HepG2 (cell line): ENCODE data around the gene NCAPG. TPM values are rescaled to one million over a fixed set of nuclear protein-coding genes. Genes with fewer than 3 reads are reported as not detected.
A peak's percentile ranks its signal among the peaks of the same experiment; 100 is the strongest.

Experiments
- ATAC-seq: fragments of 200-7000 bp; cut with Tn5 transposase; 3 replicates; pipeline ENCODE4 v1.9.1; 2020; ENCODE audit warnings: mild to moderate bottlenecking, moderate library complexity
- BruUV-seq: library from RNA; stranded (reverse); fragments of 400-500 nt; replicated peaks from 2 replicates; lab custom pipeline; 2021; lab: Mats Ljungman, UMichigan
- CTCF ChIA-PET: fragments of 300-600 bp; formaldehyde crosslinking; extraction: SDS; loops from one replicate; lab custom pipeline; 2021; ENCODE audit warnings: low total read pairs, inconsistent platforms, low intra/inter-chr PET ratio; lab: Yijun Ruan, JAX
- POLR2A ChIA-PET: fragments of 350-600 bp; sonication (Branson Sonifier 250); formaldehyde crosslinking; loops from one replicate; lab custom pipeline; 2020; ENCODE audit warnings: antibody characterized with exemption, inconsistent platforms; lab: Yijun Ruan, JAX
- DNase-seq: peaks from one replicate; pipeline ENCODE4 v3.0.0-alpha.2; 2015; ENCODE audit warnings: low spot score
- FAIRE-seq: peaks from 3 replicates; lab custom pipeline; 2011; peaks lifted over from hg19 to GRCh38; lab: Jason Lieb, UNC
- H2AFZ ChIP-seq: one replicate; pipeline ENCODE4 v1.6.1; 2011; ENCODE audit warnings: low read length, inconsistent platforms
- H3K27ac ChIP-seq: fragments of 300-600 bp; 3 replicates; pipeline ENCODE4 v1.8.0; 2011; ENCODE audit warnings: mixed run types, mild to moderate bottlenecking, mixed read lengths, low read length, inconsistent platforms; ENCODE audit not compliant: insufficient read depth; ENCODE audit errors: extremely low read length
- H3K27me3 ChIP-seq, 2 experiments: fragments of 200-600 bp in 1 of 2; 2 replicates in 1 of 2; 3 replicates in 1 of 2; pipeline versions ENCODE4 v1.6.0 to v1.8.0; 2011; ENCODE audit warnings: low read length in 2 of 2, mild to moderate bottlenecking in 2 of 2, moderate library complexity in 2 of 2, inconsistent platforms in 1 of 2; ENCODE audit not compliant: insufficient read depth in 2 of 2, control insufficient read depth in 1 of 2
- H3K36me3 ChIP-seq, 2 experiments: fragments of 200-600 bp in 1 of 2; replicated peaks in 1 of 2; 2 replicates in 1 of 2; 3 replicates in 1 of 2; pipeline versions ENCODE4 v1.5.1 to v1.8.0; 2011; ENCODE audit warnings: low read length in 2 of 2, inconsistent platforms in 1 of 2; ENCODE audit not compliant: insufficient read depth in 2 of 2, control insufficient read depth in 1 of 2
- H3K4me1 ChIP-seq: 2 replicates; pipeline ENCODE4 v1.5.1; 2012; ENCODE audit warnings: low read length, inconsistent platforms; ENCODE audit not compliant: insufficient read depth
- H3K4me2 ChIP-seq: 2 replicates; pipeline ENCODE4 v1.6.0; 2011; ENCODE audit warnings: low read depth, low read length, inconsistent platforms
- H3K4me3 ChIP-seq, 3 experiments: fragments of 200-600 bp in 1 of 3; sonication (generic), shearing (Covaris generic) in 1 of 3; replicated peaks in 1 of 3; 2 replicates each; pipeline ENCODE4 v1.5.1; 2011 to 2016; ENCODE audit warnings: low read length in 3 of 3, inconsistent platforms in 2 of 3, low read depth in 2 of 3, mild to moderate bottlenecking in 2 of 3, control low read depth in 1 of 3, mixed read lengths in 1 of 3; ENCODE audit not compliant: insufficient read depth in 1 of 3
- H3K79me2 ChIP-seq: one replicate; pipeline ENCODE4 v1.6.1; 2011; ENCODE audit warnings: low read length, inconsistent platforms; ENCODE audit not compliant: insufficient read depth
- H3K9ac ChIP-seq: 2 replicates; pipeline ENCODE4 v1.6.0; 2011; ENCODE audit warnings: mild to moderate bottlenecking, low read depth, low read length, inconsistent platforms; ENCODE audit not compliant: insufficient read depth
- H3K9me3 ChIP-seq: 2 replicates; pipeline ENCODE4 v1.5.1; 2012; ENCODE audit warnings: mild to moderate bottlenecking, low read length
- H4K20me1 ChIP-seq: 2 replicates; pipeline ENCODE4 v1.6.0; 2011; ENCODE audit warnings: inconsistent platforms, mild to moderate bottlenecking, low read length, moderate library complexity; ENCODE audit not compliant: insufficient read depth
- CAMTA2 ChIP-seq: sonication (generic); formaldehyde crosslinking; IDR thresholded peaks from 2 replicates; pipeline ENCODE4 v1.4.0; 2020; ENCODE audit warnings: mild to moderate bottlenecking, missing genetic modification reagents, borderline replicate concordance
- HDAC2 ChIP-seq: sonication (generic); formaldehyde crosslinking; IDR thresholded peaks from 2 replicates; pipeline ENCODE4 v1.4.0; 2020; ENCODE audit warnings: missing genetic modification reagents
- MAFF ChIP-seq: IDR thresholded peaks from 2 replicates; pipeline ENCODE4 v1.6.1; 2011; ENCODE audit warnings: low read depth, low read length, improper control_type of control experiment
- MAFK ChIP-seq, 2 experiments: IDR thresholded peaks in 1 of 2; conservative IDR thresholded peaks in 1 of 2; 2 replicates each; pipeline ENCODE4 v1.6.1; 2011; ENCODE audit warnings: improper control_type of control experiment in 2 of 2, low read length in 2 of 2
- MZF1 ChIP-seq: sonication (generic); formaldehyde crosslinking; IDR thresholded peaks from 2 replicates; pipeline ENCODE4 v1.8.1; 2023; ENCODE audit warnings: mild to moderate bottlenecking, missing genetic modification reagents, borderline replicate concordance
- SETDB1 ChIP-seq: sonication (generic); formaldehyde crosslinking; IDR thresholded peaks from 2 replicates; pipeline ENCODE4 v1.5.1; 2020; ENCODE audit warnings: missing genetic modification reagents, mild to moderate bottlenecking, borderline replicate concordance
- ZNF614 ChIP-seq: IDR thresholded peaks from 2 replicates; pipeline ENCODE4 v1.6.1; 2018; ENCODE audit warnings: missing biosample characterization, missing genetic modification reagents, inconsistent platforms, borderline replicate concordance
- ZNF709 ChIP-seq: sonication (generic); formaldehyde crosslinking; IDR thresholded peaks from 2 replicates; pipeline ENCODE4 v1.5.0; 2020; ENCODE audit warnings: mild to moderate bottlenecking, missing genetic modification reagents
- ZNF788 ChIP-seq: sonication (generic); formaldehyde crosslinking; IDR thresholded peaks from 2 replicates; pipeline ENCODE4 v1.5.0; 2020; ENCODE audit warnings: mild to moderate bottlenecking, missing genetic modification reagents, borderline replicate concordance
- WGBS: methylation state at CpG from one replicate; pipeline ENCODE4 v1.1.6; 2017; ENCODE audit warnings: low lambda C conversion rate; 5-methylcytosine and 5-hydroxymethylcytosine counted together
- in situ Hi-C: cut with HindIII; loops from 2 replicates; pipeline ENCODE4 v1.10.0; 2017; ENCODE audit warnings: low pct_unique_long_range_greater_than_20kb; ENCODE audit not compliant: extremely low pct_ligation_motif_present
- intact Hi-C: fragments of 100-400 bp; cut with micrococcal nuclease; formaldehyde crosslinking; loops from one replicate; pipeline ENCODE4 v1.10.0; 2022; ENCODE audit not compliant: unreplicated experiment
- polyA plus RNA-seq, 8 experiments: library from polyadenylated mRNA; depleted of rRNA in 3 of 8; stranded (reverse) in 7 of 8; unstranded in 1 of 8; fragments of >200 nt; fragmentation: Illumina TruSeq in 4 of 8; extraction: Trizol in 4 of 8; gene quantifications; 2 replicates each; pipeline versions ENCODE4 v1.2.1 to v1.2.3, GENCODE V29; 2011 to 2016; ENCODE audit warnings: low read depth in 4 of 8, missing spikeins in 1 of 8, mixed read lengths in 1 of 8; ENCODE audit not compliant: insufficient read depth in 1 of 8
- total RNA-seq, 5 experiments: library from RNA; depleted of rRNA; stranded (reverse); fragments of >200 nt; fragmentation: Illumina TruSeq; extraction: Trizol; gene quantifications; 2 replicates each; pipeline ENCODE4 v1.2.3, GENCODE V29; 2016; ENCODE audit warnings: low read depth in 1 of 5

Gene NCAPG
- total and polyA plus RNA-seq, 2 of the 13 experiments (the other 11 are each of a cell fraction or from before 2014, with no cell fraction given), result 14.8 to 61.9 TPM

DNA sequence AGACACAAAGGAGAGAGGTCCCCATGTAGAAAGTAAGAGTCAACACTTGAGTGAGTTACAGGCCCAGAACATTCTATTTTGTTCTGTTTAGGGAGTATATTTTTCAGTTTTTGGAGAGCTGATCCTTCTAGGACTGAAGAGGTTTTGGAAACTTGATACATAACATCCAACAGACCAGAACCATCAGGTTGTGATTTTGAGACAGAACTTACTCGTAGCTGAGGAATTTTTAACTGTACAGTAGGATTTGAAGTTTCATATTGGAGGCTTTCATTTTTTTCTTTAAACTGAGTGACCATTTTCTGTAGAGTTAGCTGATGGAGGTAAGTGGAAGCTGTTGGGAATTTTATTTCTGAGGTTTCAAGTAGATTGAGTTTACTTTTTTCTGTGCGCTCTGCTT lies 73.3 kb downstream of the NCAPG start (continued):
- TF ChIP-seq HDAC2 (CRISPR knock-in tag) (no peak), ZNF788 (no peak), MZF1 (CRISPR knock-in tag) (no peak)
- TF ChIP-seq, all 625 proteins: peak for 0

DNA sequence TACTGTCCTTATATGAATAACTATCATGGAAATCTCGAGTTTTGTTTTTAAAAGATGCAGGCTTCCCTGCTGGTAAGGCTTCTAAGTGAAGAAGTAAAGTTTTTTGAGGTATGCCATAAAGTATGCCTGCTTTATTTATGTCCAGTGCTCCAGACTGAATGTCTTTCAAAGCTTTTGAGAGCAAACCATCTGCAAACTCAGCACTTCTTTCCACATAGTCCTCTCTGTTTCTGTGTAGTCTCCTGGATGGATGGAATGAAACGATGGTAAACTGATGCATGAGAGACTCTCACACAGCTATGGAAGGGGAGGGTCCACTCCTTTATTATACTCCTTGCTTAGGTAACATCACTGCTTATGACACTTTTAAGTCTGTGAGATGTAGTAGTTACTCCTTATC lies 73.7 kb downstream of the NCAPG start:
- in situ Hi-C loops (no loop called here), intact Hi-C loops (no loop called here)
- DNase-seq (no peak), FAIRE-seq (no peak), ATAC-seq (no peak)
- no peak overlapping the region for H3K27ac ChIP-seq
- H3K9me3 ChIP-seq, result no peaks in the 10 kb centered on the region
- no TSS peak for BruUV-seq
- H3K79me2 ChIP-seq, result no peaks in the 10 kb centered on the region
- no peaks in the 10 kb centered on the region; a peak in 1 of 5 replicates for H3K36me3 ChIP-seq
- TF ChIP-seq MAFK (conservative IDR thresholded peaks at IDR 0.05 in 1 of 2, IDR thresholded peaks at IDR 0.05 in 1 of 2; ENCODE audit: low read length in 2 of 2), result peak; percentile 53 to 66; a peak in 3 of 4 replicates
- no peak for TF ChIP-seq CAMTA2 (CRISPR knock-in tag)
- peak; percentile 30; the same call in 1 of the 2 replicates for TF ChIP-seq MAFF
- no peak for TF ChIP-seq ZNF709 (CRISPR knock-in tag)
- no peak for TF ChIP-seq SETDB1 (CRISPR knock-in tag)
- H4K20me1 ChIP-seq, result no peaks in the 10 kb centered on the region
- ChIA-PET CTCF (no interaction called here), POLR2A (no interaction called here)
- no peak overlapping the region for H3K9ac ChIP-seq
- H3K4me3 ChIP-seq, result no peak overlapping the region
- no peak overlapping the region for H3K4me2 ChIP-seq
- WGBS, result 73% methylated on average over 2 of the region's 2 CpGs
- no peaks in the 10 kb centered on the region for H3K4me1 ChIP-seq
- no peaks in the 10 kb centered on the region for H3K27me3 ChIP-seq
- no peak overlapping the region for H2AFZ ChIP-seq

DNA sequence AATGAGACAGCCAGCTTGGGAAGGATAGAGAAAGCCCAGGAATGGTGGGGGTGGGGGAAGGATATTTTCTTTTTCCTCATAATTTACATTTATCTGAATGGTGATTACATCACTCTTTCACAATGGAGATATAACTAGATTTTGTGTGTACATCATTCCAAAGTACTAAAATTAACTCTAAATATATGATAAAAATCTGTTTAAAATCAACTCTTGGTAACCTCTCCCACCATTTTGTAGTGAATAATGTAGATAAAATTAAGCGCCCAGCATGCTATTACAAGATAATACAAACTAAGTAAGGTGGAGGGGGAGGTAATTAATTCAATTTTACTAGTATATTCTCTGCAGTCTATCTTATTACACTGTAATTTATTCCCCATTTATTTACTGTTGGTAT lies 78.9 kb downstream of the NCAPG start:
- Histone ChIP-seq H3K27ac (no peak overlapping the region), H3K36me3 (no peaks in the 10 kb centered on the region), H3K9ac (no peak overlapping the region), H4K20me1 (no peaks in the 10 kb centered on the region), H3K79me2 (no peaks in the 10 kb centered on the region), H2AFZ (no peak overlapping the region), H3K4me1 (no peaks in the 10 kb centered on the region), H3K27me3 (no peaks in the 10 kb centered on the region), H3K4me3 (no peak overlapping the region), H3K9me3 (no peaks in the 10 kb centered on the region), H3K4me2 (no peak overlapping the region)
- FAIRE-seq (no peak), DNase-seq (no peak), ATAC-seq (no peak)
- in situ Hi-C loops, result no loop called here
- 97% methylated on average over 1 of the region's 1 CpG for WGBS
- intact Hi-C loops, result no loop called here
- ChIA-PET CTCF (no interaction called here), POLR2A (no interaction called here)
- no TSS peak for BruUV-seq
- no peak for TF ChIP-seq ZNF614
